ENCODE measurements around the gene CYTL1. TPM values are rescaled to one million over a fixed set of nuclear protein-coding genes. Genes with fewer than 3 reads are reported as not detected.

The CYTL1 gene
- polyA plus RNA-seq, 1 donor from 2014 or later: not detected

DNA sequence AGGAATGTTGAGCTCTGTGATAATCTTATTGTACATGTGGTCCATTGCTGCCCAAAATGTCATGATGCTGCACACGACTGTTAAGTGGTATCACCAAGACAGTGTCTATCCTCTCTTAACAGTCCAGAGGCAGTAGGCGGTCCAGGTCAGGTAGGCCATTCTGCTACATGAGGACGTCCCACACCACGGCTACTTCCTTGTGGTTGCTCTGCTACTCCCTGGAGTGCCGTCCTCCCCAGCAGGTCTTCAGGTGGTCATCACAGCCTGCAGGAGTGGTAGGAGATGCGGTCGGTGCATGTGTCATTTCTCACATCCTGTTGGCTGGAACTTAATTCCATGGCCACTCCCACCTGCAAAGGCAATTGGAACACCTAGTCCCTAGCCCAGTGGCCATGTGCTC is 20.5 kb upstream of the CYTL1 start:
- TF ChIP-seq REST (IDR thresholded peaks at IDR 0.05; ENCODE audit: borderline replicate concordance): no peak
- TF ChIP-seq RAD21 (conservative IDR thresholded peaks at IDR 0.05): no peak
- TF ChIP-seq MXI1 (conservative IDR thresholded peaks at IDR 0.05; ENCODE audit: poor library complexity, severe bottlenecking): no peak
- no peak for TF ChIP-seq POLR2AphosphoS5 (IDR thresholded peaks at IDR 0.05)
- TF ChIP-seq SMC3 (conservative IDR thresholded peaks at IDR 0.05; ENCODE audit: poor library complexity): no peak
- TF ChIP-seq TAF1 (IDR thresholded peaks at IDR 0.05; ENCODE audit: low read depth): no peak
- TF ChIP-seq EZH2 (IDR thresholded peaks at IDR 0.05; ENCODE audit: borderline replicate concordance, insufficient read depth, low read length, poor library complexity, severe bottlenecking): no peak
- no peak for TF ChIP-seq EP300 (conservative IDR thresholded peaks at IDR 0.05; ENCODE audit: poor library complexity, severe bottlenecking)
- TF ChIP-seq, protein P1, sequence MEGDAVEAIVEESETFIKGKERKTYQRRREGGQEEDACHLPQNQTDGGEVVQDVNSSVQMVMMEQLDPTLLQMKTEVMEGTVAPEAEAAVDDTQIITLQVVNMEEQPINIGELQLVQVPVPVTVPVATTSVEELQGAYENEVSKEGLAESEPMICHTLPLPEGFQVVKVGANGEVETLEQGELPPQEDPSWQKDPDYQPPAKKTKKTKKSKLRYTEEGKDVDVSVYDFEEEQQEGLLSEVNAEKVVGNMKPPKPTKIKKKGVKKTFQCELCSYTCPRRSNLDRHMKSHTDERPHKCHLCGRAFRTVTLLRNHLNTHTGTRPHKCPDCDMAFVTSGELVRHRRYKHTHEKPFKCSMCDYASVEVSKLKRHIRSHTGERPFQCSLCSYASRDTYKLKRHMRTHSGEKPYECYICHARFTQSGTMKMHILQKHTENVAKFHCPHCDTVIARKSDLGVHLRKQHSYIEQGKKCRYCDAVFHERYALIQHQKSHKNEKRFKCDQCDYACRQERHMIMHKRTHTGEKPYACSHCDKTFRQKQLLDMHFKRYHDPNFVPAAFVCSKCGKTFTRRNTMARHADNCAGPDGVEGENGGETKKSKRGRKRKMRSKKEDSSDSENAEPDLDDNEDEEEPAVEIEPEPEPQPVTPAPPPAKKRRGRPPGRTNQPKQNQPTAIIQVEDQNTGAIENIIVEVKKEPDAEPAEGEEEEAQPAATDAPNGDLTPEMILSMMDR (IDR thresholded peaks at IDR 0.05; ENCODE audit: poor library complexity, severe bottlenecking): no peak
- no peak overlapping the region for H2AFZ ChIP-seq (ENCODE audit: low read depth, low read length)
- no peaks in the 10 kb centered on the region for H3K36me3 ChIP-seq (ENCODE audit: insufficient read depth, low read length)
- no peaks in the 10 kb centered on the region for H3F3A ChIP-seq (ENCODE audit: insufficient read depth, low read length, poor library complexity, severe bottlenecking)
- no peaks in the 10 kb centered on the region for H3K9me3 ChIP-seq (ENCODE audit: low read length)
- H3K27ac ChIP-seq (ENCODE audit: low read length): no peak overlapping the region
- H3K9me2 ChIP-seq (ENCODE audit: insufficient read depth, low read length): no peaks in the 10 kb centered on the region
- no peak overlapping the region for H3K4me3 ChIP-seq (ENCODE audit: low read length)
- H4K20me1 ChIP-seq (ENCODE audit: insufficient read depth): no peaks in the 10 kb centered on the region
- no peak overlapping the region for H3K4me2 ChIP-seq (ENCODE audit: low read length)
- no peaks in the 10 kb centered on the region for H3K27me3 ChIP-seq (ENCODE audit: insufficient read depth, low read depth, low read length)
- no peak overlapping the region for H3K9ac ChIP-seq (ENCODE audit: low read length)
- H3K79me2 ChIP-seq (replicated peaks; ENCODE audit: insufficient read depth, low read length): no peaks in the 10 kb centered on the region

- no peaks in the 10 kb centered on the region for H3K27me3 ChIP-seq (ENCODE audit: insufficient read depth, low read depth, low read length)
- no peaks in the 10 kb centered on the region for H3K79me2 ChIP-seq (replicated peaks; ENCODE audit: insufficient read depth, low read length)
- H3K4me3 ChIP-seq (ENCODE audit: low read length): no peak overlapping the region
- no peaks in the 10 kb centered on the region for H4K20me1 ChIP-seq (ENCODE audit: insufficient read depth)
- no peaks in the 10 kb centered on the region for H3K9me2 ChIP-seq (ENCODE audit: insufficient read depth, low read length)
- no peaks in the 10 kb centered on the region for H3K36me3 ChIP-seq (ENCODE audit: insufficient read depth, low read length)
- no peak overlapping the region for H3K4me2 ChIP-seq (ENCODE audit: low read length)
- TF ChIP-seq RAD21 (conservative IDR thresholded peaks at IDR 0.05) (no peak), EZH2 (IDR thresholded peaks at IDR 0.05; ENCODE audit: borderline replicate concordance, insufficient read depth, low read length, poor library complexity, severe bottlenecking) (no peak), SMC3 (conservative IDR thresholded peaks at IDR 0.05; ENCODE audit: poor library complexity) (no peak), EP300 (conservative IDR thresholded peaks at IDR 0.05; ENCODE audit: poor library complexity, severe bottlenecking) (no peak), TAF1 (IDR thresholded peaks at IDR 0.05; ENCODE audit: low read depth) (no peak), POLR2AphosphoS5 (IDR thresholded peaks at IDR 0.05) (no peak), MXI1 (conservative IDR thresholded peaks at IDR 0.05; ENCODE audit: poor library complexity, severe bottlenecking) (no peak), REST (IDR thresholded peaks at IDR 0.05; ENCODE audit: borderline replicate concordance) (no peak)
- TF ChIP-seq, protein P1 (IDR thresholded peaks at IDR 0.05; ENCODE audit: poor library complexity, severe bottlenecking): no peak
- no peaks in the 10 kb centered on the region for H3K9me3 ChIP-seq (ENCODE audit: low read length)
- H3K9ac ChIP-seq (ENCODE audit: low read length): no peak overlapping the region
- no peak overlapping the region for H3K27ac ChIP-seq (ENCODE audit: low read length)
- no peaks in the 10 kb centered on the region for H3F3A ChIP-seq (ENCODE audit: insufficient read depth, low read length, poor library complexity, severe bottlenecking)
- H2AFZ ChIP-seq (ENCODE audit: low read depth, low read length): no peak overlapping the region
These were observed 18.6 kb upstream of the CYTL1 start for GRCh38 chr4:5037553-5038551.
